OCI-LY1 (cell line): ENCODE measurements around the gene DGKQ.

ENCODE experiments used
- H2AFZ ChIP-seq: fragments of 200-600 bp; sonication (generic), shearing (Covaris generic); 2 replicates; pipeline ENCODE4 v1.6.0; 2014; ENCODE audit warnings: antibody characterized with exemption, mild to moderate bottlenecking, low read length
- H3F3A ChIP-seq: fragments of 200-600 bp; sonication (generic), shearing (Covaris generic); 2 replicates; pipeline ENCODE4 v1.6.0; 2014; ENCODE audit warnings: mild to moderate bottlenecking, antibody characterized with exemption, low read length, moderate library complexity; ENCODE audit not compliant: insufficient read depth
- H3K27ac ChIP-seq: fragments of 200-600 bp; sonication (generic); 2 replicates; pipeline ENCODE4 v1.5.1; 2014; ENCODE audit warnings: low read length, mixed run types, mild to moderate bottlenecking, low read depth; ENCODE audit not compliant: poor library complexity, severe bottlenecking
- H3K27me3 ChIP-seq: fragments of 200-600 bp; sonication (generic); 2 replicates; pipeline ENCODE4 v1.6.0; 2014; ENCODE audit warnings: antibody characterized with exemption, mild to moderate bottlenecking, low read length, moderate library complexity; ENCODE audit not compliant: insufficient read depth
- H3K36me3 ChIP-seq: fragments of 200-600 bp; sonication (generic); 2 replicates; pipeline ENCODE4 v1.6.1; 2014; ENCODE audit warnings: mild to moderate bottlenecking, antibody characterized with exemption, low read length, moderate library complexity, mixed read lengths; ENCODE audit not compliant: insufficient read depth
- H3K4me1 ChIP-seq: fragments of 200-600 bp; sonication (generic); 2 replicates; pipeline ENCODE4 v1.5.1; 2014; ENCODE audit warnings: mild to moderate bottlenecking, low read length, moderate library complexity; ENCODE audit not compliant: insufficient read depth, severe bottlenecking
- H3K4me2 ChIP-seq: fragments of 200-600 bp; sonication (generic), shearing (Covaris generic); 2 replicates; pipeline ENCODE4 v1.6.1; 2014; ENCODE audit warnings: low read length
- H3K4me3 ChIP-seq: fragments of 200-600 bp; sonication (generic); 2 replicates; pipeline ENCODE4 v1.5.1; 2014; ENCODE audit warnings: low read length, low read depth, mild to moderate bottlenecking, mixed read lengths; ENCODE audit not compliant: poor library complexity, severe bottlenecking
- H3K79me2 ChIP-seq: fragments of 200-600 bp; shearing (Covaris generic); 2 replicates; pipeline ENCODE4 v1.6.1; 2016; ENCODE audit warnings: mixed run types, low read length, mixed read lengths; ENCODE audit not compliant: insufficient read depth
- H3K9ac ChIP-seq: fragments of 200-600 bp; sonication (generic), shearing (Covaris generic); 2 replicates; pipeline ENCODE4 v1.6.1; 2014; ENCODE audit warnings: mild to moderate bottlenecking, low read length, mixed read lengths
- H3K9me2 ChIP-seq: fragments of 200-600 bp; sonication (generic), shearing (Covaris generic); 2 replicates; pipeline ENCODE4 v1.6.1; 2014; ENCODE audit warnings: low read depth, mild to moderate bottlenecking, low read length, mixed read lengths
- H3K9me3 ChIP-seq: fragments of 200-600 bp; shearing (Covaris generic); 2 replicates; pipeline ENCODE4 v1.6.1; 2014; ENCODE audit warnings: low read length, mixed read lengths
- H4K20me1 ChIP-seq: fragments of 200-600 bp; sonication (generic), shearing (Covaris generic); 2 replicates; pipeline ENCODE4 v1.6.0; 2016; ENCODE audit warnings: mild to moderate bottlenecking, low read length; ENCODE audit not compliant: insufficient read depth
- CTCF ChIP-seq: fragments of 200-600 bp; sonication (generic), shearing (Covaris generic); IDR thresholded peaks from 2 replicates; pipeline ENCODE4 v1.5.1; 2017; ENCODE audit warnings: mild to moderate bottlenecking, antibody characterized with exemption, low read length, moderate library complexity, mixed read lengths
- EZH2 ChIP-seq: fragments of 200-600 bp; sonication (generic), shearing (Covaris generic); IDR thresholded peaks from 2 replicates; pipeline ENCODE4 v1.8.0; 2017; ENCODE audit warnings: borderline replicate concordance, mixed run types, mild to moderate bottlenecking, antibody characterized with exemption, low read length, moderate library complexity, mixed read lengths

Gene DGKQ

GRCh38 chr4:911871-912490 lies 61.4 kb downstream of the DGKQ start:
- Histone ChIP-seq H3F3A (no peaks in the 10 kb centered on the region), H3K4me2 (no peak overlapping the region), H3K27me3 (no peaks in the 10 kb centered on the region), H3K27ac (no peak overlapping the region), H3K9me3 (no peaks in the 10 kb centered on the region), H3K36me3 (no peaks in the 10 kb centered on the region; the same call in 1 of the 2 replicates), H3K79me2 (no peaks in the 10 kb centered on the region; the same call in 1 of the 2 replicates), H3K4me3 (no peak overlapping the region), H4K20me1 (no peaks in the 10 kb centered on the region), H3K9ac (no peak overlapping the region), H3K9me2 (no peaks in the 10 kb centered on the region), H2AFZ (no peak overlapping the region), H3K4me1 (peaks cover 19% of the 10 kb centered on the region)
- no peak for TF ChIP-seq EZH2
- no peak for TF ChIP-seq CTCF

- Histone ChIP-seq H3K79me2 (no peaks in the 10 kb centered on the region; the same call in 1 of the 2 replicates), H3F3A (no peaks in the 10 kb centered on the region), H3K27me3 (no peaks in the 10 kb centered on the region), H3K9ac (no peak overlapping the region), H2AFZ (no peak overlapping the region), H3K4me1 (peaks cover 19% of the 10 kb centered on the region), H3K9me2 (no peaks in the 10 kb centered on the region), H3K4me2 (no peak overlapping the region), H3K4me3 (no peak overlapping the region), H3K27ac (no peak overlapping the region), H4K20me1 (no peaks in the 10 kb centered on the region), H3K36me3 (no peaks in the 10 kb centered on the region; the same call in 1 of the 2 replicates), H3K9me3 (no peaks in the 10 kb centered on the region)
- TF ChIP-seq CTCF (no peak), EZH2 (no peak)
These were observed 62.1 kb downstream of the DGKQ start for GRCh38 chr4:911221-911751.

- H3K79me2 ChIP-seq, result no peaks in the 10 kb centered on the region; the same call in 1 of the 2 replicates
- H3K27ac ChIP-seq, result no peak overlapping the region
- no peaks in the 10 kb centered on the region; the same call in 1 of the 2 replicates for H3K36me3 ChIP-seq
- no peaks in the 10 kb centered on the region for H3F3A ChIP-seq
- no peaks in the 10 kb centered on the region for H3K27me3 ChIP-seq
- TF ChIP-seq CTCF (no peak), EZH2 (no peak)
- H3K9me3 ChIP-seq, result no peaks in the 10 kb centered on the region
- H4K20me1 ChIP-seq, result no peaks in the 10 kb centered on the region
- H3K4me1 ChIP-seq, result peaks cover 11% of the 10 kb centered on the region
- H3K9ac ChIP-seq, result no peak overlapping the region
- H3K4me2 ChIP-seq, result no peak overlapping the region
- no peaks in the 10 kb centered on the region for H3K9me2 ChIP-seq
- no peak overlapping the region for H2AFZ ChIP-seq
- H3K4me3 ChIP-seq, result no peak overlapping the region
These were observed 62.8 kb downstream of the DGKQ start for GRCh38 chr4:910366-911091.
